Neural progenitor cell (in vitro differentiated cells): ENCODE measurements around the gene SH2D4B.
"Not testable (repeated sequence)": the region's sequence is repeated elsewhere in the genome, so short reads cannot be mapped to it uniquely, and the experiment has no call there.

ENCODE experiments used
- CTCF ChIP-seq: fragments of 200-600 bp; sonication (generic); IDR thresholded peaks from 2 replicates; pipeline ENCODE4 v1.5.1; 2017; ENCODE audit warnings: antibody characterized with exemption, mild to moderate bottlenecking
- EZH2 ChIP-seq: fragments of 200-600 bp; sonication (generic); IDR thresholded peaks from 2 replicates; pipeline ENCODE4 v1.6.1; 2017; ENCODE audit warnings: antibody characterized with exemption, mild to moderate bottlenecking, moderate library complexity

GRCh38 chr10:80534059-80534458 is 3.6 kb upstream of the SH2D4B start:
- not testable (repeated sequence) for TF ChIP-seq CTCF, EZH2
